K562 (cell line): ENCODE data around the gene FOXI1. TPM values are rescaled to one million over a fixed set of nuclear protein-coding genes. Genes with fewer than 3 reads are reported as not detected.

Experiments used
- ATAC-seq: fragments of 200-7000 bp; cut with Tn5 transposase; 3 replicates; pipeline ENCODE4 v1.9.1; 2020; ENCODE audit warnings: moderate library complexity
- BruUV-seq: library from RNA; stranded (reverse); fragments of 400-500 nt; replicated peaks from 2 replicates; lab custom pipeline; 2021; lab: Mats Ljungman, UMichigan
- CTCF ChIA-PET: fragments of 300-600 bp; formaldehyde crosslinking; extraction: SDS; loops from one replicate; lab custom pipeline; 2021; ENCODE audit warnings: low intra/inter-chr PET ratio; lab: Yijun Ruan, JAX
- POLR2A ChIA-PET: fragments of 300-600, 350-650 bp; sonication (Branson Sonifier 250); formaldehyde crosslinking; extraction: SDS; loops from one replicate; lab custom pipeline; 2021; ENCODE audit warnings: antibody characterized with exemption, inconsistent platforms; lab: Yijun Ruan, JAX
- DNase-seq, 4 experiments: peaks; one replicate each; pipeline versions ENCODE4 v3.0.0 to v3.0.0-alpha.2; 2011 to 2018; ENCODE audit warnings: low spot score in 3 of 4, mixed read lengths in 3 of 4; ENCODE audit errors: extremely low read depth in 1 of 4
- FAIRE-seq: peaks from 2 replicates; lab custom pipeline; 2011; peaks lifted over from hg19 to GRCh38; lab: Jason Lieb, UNC
- H2AFZ ChIP-seq: 2 replicates; pipeline ENCODE4 v1.6.0; 2011; ENCODE audit warnings: low read depth, low read length, control low read depth, inconsistent platforms
- H3K27ac ChIP-seq: fragments of 200-600 bp; 3 replicates; pipeline ENCODE4 v1.8.0; 2011; ENCODE audit warnings: low read depth, mild to moderate bottlenecking, control low read depth, inconsistent platforms, low read length, moderate library complexity, mixed read lengths; ENCODE audit errors: extremely low read depth
- H3K27me3 ChIP-seq, 2 experiments: fragments of 300-600 bp in 1 of 2; 2 replicates in 1 of 2; 3 replicates in 1 of 2; pipeline versions ENCODE4 v1.6.0 to v1.8.0; 2011; ENCODE audit warnings: inconsistent platforms in 2 of 2, low read length in 2 of 2, mild to moderate bottlenecking in 1 of 2, mixed read lengths in 1 of 2, moderate library complexity in 1 of 2; ENCODE audit not compliant: control insufficient read depth in 2 of 2, insufficient read depth in 2 of 2
- H3K36me3 ChIP-seq: fragments of 300-600 bp; 3 replicates; pipeline ENCODE4 v1.8.0; 2011; ENCODE audit warnings: mild to moderate bottlenecking, low read length, inconsistent platforms; ENCODE audit not compliant: control insufficient read depth, insufficient read depth
- H3K4me1 ChIP-seq, 2 experiments: fragments of 200-600 bp in 1 of 2; replicated peaks in 1 of 2; 2 replicates in 1 of 2; 3 replicates in 1 of 2; pipeline versions ENCODE4 v1.5.1 to v1.8.0; 2011; ENCODE audit warnings: inconsistent platforms in 2 of 2, low read length in 2 of 2, mild to moderate bottlenecking in 1 of 2, mixed read lengths in 1 of 2, moderate library complexity in 1 of 2; ENCODE audit not compliant: control insufficient read depth in 2 of 2, insufficient read depth in 2 of 2
- H3K4me2 ChIP-seq: 2 replicates; pipeline ENCODE4 v1.6.1; 2011; ENCODE audit warnings: low read length, control low read depth, inconsistent platforms, mixed read lengths; ENCODE audit not compliant: insufficient read depth
- H3K4me3 ChIP-seq: fragments of 200-600 bp; sonication (generic), shearing (Covaris generic); 2 replicates; pipeline ENCODE4 v1.5.1; 2016; ENCODE audit warnings: control low read depth, inconsistent platforms
- H3K79me2 ChIP-seq: fragments of 200-600 bp; 3 replicates; pipeline ENCODE4 v1.8.0; 2011; ENCODE audit warnings: low read length, inconsistent platforms; ENCODE audit not compliant: control insufficient read depth, insufficient read depth
- H3K9ac ChIP-seq, 2 experiments: 2 replicates each; pipeline versions ENCODE4 v1.6.0 to v1.6.1; 2011; ENCODE audit warnings: low read depth in 2 of 2, low read length in 2 of 2, control low read depth in 1 of 2, inconsistent platforms in 1 of 2, mild to moderate bottlenecking in 1 of 2, mixed read lengths in 1 of 2; ENCODE audit not compliant: insufficient read depth in 1 of 2
- H3K9me1 ChIP-seq: one replicate; pipeline ENCODE4 v1.6.0; 2011; ENCODE audit warnings: inconsistent platforms, mild to moderate bottlenecking, low read length, moderate library complexity; ENCODE audit not compliant: control insufficient read depth, insufficient read depth
- H3K9me3 ChIP-seq: replicated peaks from 2 replicates; pipeline ENCODE4 v1.5.1; 2011; ENCODE audit warnings: low read depth, low read length, inconsistent platforms; ENCODE audit not compliant: control insufficient read depth, insufficient read depth
- H4K20me1 ChIP-seq: replicated peaks from 2 replicates; pipeline ENCODE4 v1.6.1; 2011; ENCODE audit warnings: low read length, inconsistent platforms, mixed read lengths; ENCODE audit not compliant: control insufficient read depth, insufficient read depth
- CTBP1 ChIP-seq: fragments of 450-650 bp; IDR thresholded peaks from 2 replicates; pipeline ENCODE4 v1.6.1; 2016; ENCODE audit warnings: borderline replicate concordance
- EGR1 ChIP-seq: fragments of 450-650 bp; conservative IDR thresholded peaks from 2 replicates; pipeline ENCODE4 v1.6.1; 2017; ENCODE audit warnings: mild to moderate bottlenecking
- TSHZ1 ChIP-seq: fragments of 250-450 bp; sonication (Bioruptor Pico); IDR thresholded peaks from 2 replicates; pipeline ENCODE4 v1.4.0; 2020; ENCODE audit warnings: mild to moderate bottlenecking, moderate library complexity
- ZNF134 ChIP-seq: fragments of 250-450 bp; sonication (Bioruptor Pico); conservative IDR thresholded peaks from 2 replicates; pipeline ENCODE4 v1.4.0; 2020
- ZNF165 ChIP-seq: fragments of 250-450 bp; sonication (Bioruptor Pico); IDR thresholded peaks from 2 replicates; pipeline ENCODE4 v1.4.0; 2020; ENCODE audit warnings: borderline replicate concordance
- ZNF253 ChIP-seq: fragments of 250-450 bp; sonication (Bioruptor Pico); conservative IDR thresholded peaks from 2 replicates; pipeline ENCODE4 v1.6.1; 2021; ENCODE audit warnings: mild to moderate bottlenecking
- ZNF444 ChIP-seq: fragments of 250-450 bp; sonication (Bioruptor Pico); IDR thresholded peaks from 2 replicates; pipeline ENCODE4 v1.4.0; 2020; ENCODE audit warnings: mild to moderate bottlenecking, moderate library complexity
- WGBS: fragments of 100-300 bp; shearing (Covaris generic); methylation state at CpG from one replicate; pipeline ENCODE4 v1.1.6; 2016; ENCODE audit warnings: low coverage, mixed read lengths; ENCODE audit not compliant: insufficient coverage; ENCODE audit errors: missing lambda C conversion rate; 5-methylcytosine and 5-hydroxymethylcytosine counted together
- in situ Hi-C: fragments of 300-500 bp; cut with MboI; formaldehyde crosslinking; loops from 4 replicates; pipeline ENCODE4 v1.15.0; 2018; ENCODE audit warnings: inconsistent platforms, mixed read lengths
- intact Hi-C: fragments of 100-400 bp; cut with micrococcal nuclease; formaldehyde crosslinking; loops from 2 replicates; pipeline ENCODE4 v1.14.2; 2022
- polyA plus RNA-seq, 8 experiments: library from polyadenylated mRNA; depleted of rRNA in 4 of 8; stranded (reverse) in 5 of 8; unstranded in 3 of 8; fragments of >200 nt; fragmentation: Nextera tagmentation in 2 of 8; fragmentation: Illumina TruSeq in 1 of 8; extraction: Ambion mirVana in 2 of 8; extraction: Trizol in 1 of 8; gene quantifications; 2 replicates each; pipeline versions ENCODE4 v1.2.1 to v1.2.3, GENCODE V29; 2011 to 2014; ENCODE audit warnings: inconsistent platforms in 1 of 8, missing spikeins in 1 of 8
- total RNA-seq, 7 experiments: library from RNA; depleted of rRNA in 6 of 7; stranded (reverse); fragments of >200 nt in 6 of 7; fragmentation: Illumina TruSeq in 2 of 7; extraction: Trizol in 2 of 7; gene quantifications; 2 replicates each; pipeline versions ENCODE4 v1.2.1 to v1.2.3, GENCODE V29; 2011 to 2021; ENCODE audit warnings: low replicate concordance in 1 of 7

Gene FOXI1
- total and polyA plus RNA-seq, 9 of the 15 experiments (the other 6 are each of a cell fraction or from before 2014, with no cell fraction given), result not detected

- Histone ChIP-seq H3K9me3 (no peaks in the 10 kb centered on the region), H3K36me3 (no peaks in the 10 kb centered on the region), H3K9me1 (no peaks in the 10 kb centered on the region), H3K27me3 (peaks cover 0 to 50% of the 10 kb centered on the region in 2 experiments; a peak in 3 of 5 replicates), H3K27ac (no peak overlapping the region), H2AFZ (no peak overlapping the region), H3K4me2 (no peak overlapping the region), H4K20me1 (peaks cover 28% of the 10 kb centered on the region), H3K79me2 (no peaks in the 10 kb centered on the region), H3K4me3 (no peak overlapping the region), H3K4me1 (peaks cover 0 to 3% of the 10 kb centered on the region in 2 experiments; a peak in 1 of 5 replicates), H3K9ac (no peak overlapping the region)
- POLR2A ChIA-PET, result interaction anchor here (1.1 kb wide), 1 partner anchor 12 kb away, joined by 3 read pairs; no protein-coding TSS in a partner anchor
- in situ Hi-C loops (no loop called here), intact Hi-C loops (loop anchor here (5.0 to 10.0 kb wide), 2 partner anchors 48 to 520 kb away; no protein-coding TSS in a partner anchor)
- 61% methylated on average over 20 of the region's 26 CpGs for WGBS
- ATAC-seq, result no peak
- CTCF ChIA-PET, result no interaction called here
- DNase-seq, result no peak
- no TSS peak for BruUV-seq
- no peak for FAIRE-seq
- TF ChIP-seq ZNF253 (CRISPR knock-in tag), result no peak
- TF ChIP-seq ZNF444 (CRISPR knock-in tag), result no peak
- TF ChIP-seq CTBP1, result no peak
- peak; percentile 50; the same call in 1 of the 2 replicates for TF ChIP-seq EGR1
- TF ChIP-seq ZNF165 (CRISPR knock-in tag), result no peak
These were observed 987 bp upstream of the FOXI1 start for GRCh38 chr5:170104710-170105109.

GRCh38 chr5:170107674-170108073 is 2.0 kb downstream of the FOXI1 start:
- Histone ChIP-seq H3K4me3 (no peak overlapping the region), H3K79me2 (no peaks in the 10 kb centered on the region), H3K36me3 (no peaks in the 10 kb centered on the region), H3K9me3 (no peaks in the 10 kb centered on the region), H3K27me3 (peaks cover 0 to 50% of the 10 kb centered on the region in 2 experiments; a peak in 3 of 5 replicates), H3K9ac (no peak overlapping the region), H2AFZ (no peak overlapping the region), H3K27ac (no peak overlapping the region), H3K4me1 (peaks cover 0 to 3% of the 10 kb centered on the region in 2 experiments; a peak in 1 of 5 replicates), H3K9me1 (no peaks in the 10 kb centered on the region), H4K20me1 (peaks cover 16% of the 10 kb centered on the region), H3K4me2 (no peak overlapping the region)
- in situ Hi-C loops, result no loop called here
- TF ChIP-seq ZNF134 (CRISPR knock-in tag) (peak; percentile 85), TSHZ1 (CRISPR knock-in tag) (no peak)
- no TSS peak for BruUV-seq
- DNase-seq (no peak), ATAC-seq (no peak), FAIRE-seq (no peak)
- ChIA-PET CTCF (interaction anchor here (0.6 kb wide), 1 partner anchor 609 kb away, joined by 3 read pairs; no protein-coding TSS in a partner anchor), POLR2A (no interaction called here)
- intact Hi-C loops, result loop anchor here (5.0 to 10.0 kb wide), 2 partner anchors 45 to 517 kb away; no protein-coding TSS in a partner anchor
- WGBS, result 0% methylated on average over 2 of the region's 2 CpGs
